WTC11 (cell line): ENCODE data around the gene C1QL1. TPM values are rescaled to one million over a fixed set of nuclear protein-coding genes. Genes with fewer than 3 reads are reported as not detected.

Source experiments
- ATAC-seq: fragments of 200-7000 bp; cut with Tn5 transposase; 2 replicates; pipeline ENCODE4 v1.10.0; 2021; ENCODE audit warnings: mild to moderate bottlenecking, moderate library complexity
- CTCF ChIA-PET: fragments of 300-600 bp; sonication (Branson Sonifier 250); formaldehyde crosslinking; loops from one replicate; lab custom pipeline; 2021; ENCODE audit warnings: antibody characterized with exemption; lab: Charles Lee
- POLR2A ChIA-PET: fragments of 350-600 bp; sonication (Branson Sonifier 250); formaldehyde crosslinking; loops from one replicate; lab custom pipeline; 2021; ENCODE audit warnings: antibody characterized with exemption; lab: Charles Lee
- DNase-seq: peaks from one replicate; pipeline ENCODE4 v3.0.0; 2021; ENCODE audit warnings: low spot score
- H3K27ac Mint-ChIP-seq: 2 replicates; pipeline ENCODE4 v1.8.0; 2021; ENCODE audit warnings: mixed read lengths
- H3K27me3 Mint-ChIP-seq: 2 replicates; pipeline ENCODE4 v1.8.0; 2021; ENCODE audit warnings: low read depth, mild to moderate bottlenecking, moderate library complexity, mixed read lengths
- H3K36me3 Mint-ChIP-seq: 2 replicates; pipeline ENCODE4 v1.8.0; 2021; ENCODE audit warnings: mixed read lengths
- H3K4me1 Mint-ChIP-seq: 2 replicates; pipeline ENCODE4 v1.8.0; 2022; ENCODE audit warnings: mixed read lengths
- H3K4me3 Mint-ChIP-seq: 2 replicates; pipeline ENCODE4 v1.8.0; 2021; ENCODE audit warnings: mild to moderate bottlenecking, moderate library complexity, mixed read lengths
- H3K9me3 Mint-ChIP-seq: 2 replicates; pipeline ENCODE4 v1.8.0; 2021; ENCODE audit warnings: mixed read lengths
- ELF4 ChIP-seq: sonication (generic); formaldehyde crosslinking; IDR thresholded peaks from 2 replicates; pipeline ENCODE4 v1.8.1; 2022; ENCODE audit warnings: low read depth, mild to moderate bottlenecking, moderate library complexity, missing genetic modification reagents
- ESRRA ChIP-seq: sonication (generic); formaldehyde crosslinking; IDR thresholded peaks from 2 replicates; pipeline ENCODE4 v1.8.1; 2022; ENCODE audit warnings: mild to moderate bottlenecking, missing genetic modification reagents, borderline replicate concordance
- ETV6 ChIP-seq: sonication (generic); formaldehyde crosslinking; IDR thresholded peaks from 2 replicates; pipeline ENCODE4 v1.8.1; 2022; ENCODE audit warnings: mild to moderate bottlenecking, missing genetic modification reagents
- GRHL2 ChIP-seq: fragments of 250-450 bp; sonication (Bioruptor Pico); IDR thresholded peaks from 2 replicates; pipeline ENCODE4 v1.8.0; 2022; ENCODE audit warnings: mild to moderate bottlenecking, moderate library complexity; ENCODE audit not compliant: insufficient replicate concordance, severe bottlenecking
- RELA ChIP-seq: sonication (generic); formaldehyde crosslinking; IDR thresholded peaks from 2 replicates; pipeline ENCODE4 v1.8.1; 2022; ENCODE audit warnings: missing genetic modification reagents, mild to moderate bottlenecking, borderline replicate concordance
- SP1 ChIP-seq: sonication (generic); formaldehyde crosslinking; conservative IDR thresholded peaks from 2 replicates; pipeline ENCODE4 v1.8.1; 2022; ENCODE audit warnings: missing genetic modification reagents
- TEAD4 ChIP-seq: sonication (generic); formaldehyde crosslinking; IDR thresholded peaks from 2 replicates; pipeline ENCODE4 v1.8.0; 2022; ENCODE audit warnings: mild to moderate bottlenecking, missing genetic modification reagents
- ZNF219 ChIP-seq: sonication (generic); formaldehyde crosslinking; IDR thresholded peaks from 2 replicates; pipeline ENCODE4 v1.8.0; 2023; ENCODE audit warnings: missing genetic modification reagents, mild to moderate bottlenecking, borderline replicate concordance
- ZNF317 ChIP-seq: sonication (generic); formaldehyde crosslinking; IDR thresholded peaks from 2 replicates; pipeline ENCODE4 v1.8.1; 2023; ENCODE audit warnings: low read depth, mild to moderate bottlenecking, moderate library complexity, missing genetic modification reagents, borderline replicate concordance
- ZNF423 ChIP-seq: fragments of 250-450 bp; sonication (Bioruptor Pico); IDR thresholded peaks from 2 replicates; pipeline ENCODE4 v2.1.2; 2022; ENCODE audit warnings: mild to moderate bottlenecking, moderate library complexity
- total RNA-seq: library from RNA; stranded (reverse); gene quantifications from 3 replicates; pipeline ENCODE4 v1.2.3, GENCODE V29; 2021
- TF ChIP-seq, protein P1 (sequence below): sonication (generic); formaldehyde crosslinking; IDR thresholded peaks from 2 replicates; pipeline ENCODE4 v1.8.0; 2022; ENCODE audit warnings: mild to moderate bottlenecking, missing genetic modification reagents
- TF ChIP-seq, protein P2 (sequence below): sonication (generic); formaldehyde crosslinking; IDR thresholded peaks from 2 replicates; pipeline ENCODE4 v1.8.0; 2022; ENCODE audit warnings: mild to moderate bottlenecking, missing genetic modification reagents
- TF ChIP-seq, protein P3 (sequence below): fragments of 250-450 bp; sonication (Bioruptor Pico); conservative IDR thresholded peaks from 2 replicates; pipeline ENCODE4 v1.9.0; 2021; ENCODE audit warnings: mild to moderate bottlenecking
- TF ChIP-seq, protein P4 (sequence below): sonication (generic); formaldehyde crosslinking; conservative IDR thresholded peaks from 2 replicates; pipeline ENCODE4 v1.8.1; 2022; ENCODE audit warnings: mild to moderate bottlenecking, missing genetic modification reagents
- TF ChIP-seq, protein P5 (sequence below): fragments of 250-450 bp; sonication (Bioruptor Pico); IDR thresholded peaks from 2 replicates; pipeline ENCODE4 v1.9.0; 2021; ENCODE audit warnings: mild to moderate bottlenecking
- TF ChIP-seq, protein P6 (sequence below): sonication (generic); formaldehyde crosslinking; IDR thresholded peaks from 2 replicates; pipeline ENCODE4 v1.8.0; 2022; ENCODE audit warnings: mild to moderate bottlenecking, missing genetic modification reagents
- TF ChIP-seq, protein P7 (sequence below): sonication (generic); formaldehyde crosslinking; IDR thresholded peaks from 2 replicates; pipeline ENCODE4 v1.8.0; 2023; ENCODE audit warnings: missing genetic modification reagents, mild to moderate bottlenecking, borderline replicate concordance

C1QL1 gene
- total RNA-seq, 1 experiment from 2014 or later, result 13.4 TPM

DNA sequence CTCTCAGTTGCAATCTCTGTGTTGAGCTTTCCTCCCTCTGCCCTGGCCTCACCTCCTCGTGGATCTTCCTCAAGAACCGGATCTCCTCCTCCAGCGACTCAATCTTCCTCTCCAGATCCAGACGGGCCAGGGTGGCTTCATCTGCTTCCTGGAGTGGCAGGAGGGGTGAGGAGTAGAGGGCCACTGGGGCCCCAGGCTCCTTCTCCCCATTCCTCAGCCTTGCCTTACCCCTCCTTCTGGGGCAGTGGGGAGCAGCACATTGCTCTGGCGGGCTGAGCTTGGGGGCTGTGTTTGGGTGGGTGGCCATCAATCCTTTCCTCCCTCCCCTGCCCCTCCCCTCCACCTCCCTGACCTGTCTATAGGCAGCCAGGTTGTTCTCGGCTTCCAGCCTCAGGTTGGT is 54.4 kb downstream of the C1QL1 start:
- peaks cover 5% of the 10 kb centered on the region; the same call in 1 of the 2 replicates for H3K4me1 Mint-ChIP-seq
- ChIA-PET CTCF (interaction anchor here (0.6 to 5.2 kb wide), 5 partner anchors 8 to 185 kb away, joined by 4 to 89 read pairs (median 9); partner anchors contain the start of gene C1QL1), POLR2A (no interaction called here)
- DNase-seq (no peak), ATAC-seq (no peak)
- H3K36me3 Mint-ChIP-seq, result no peaks in the 10 kb centered on the region
- H3K27ac Mint-ChIP-seq, result no peak overlapping the region
- peaks cover 39% of the 10 kb centered on the region for H3K27me3 Mint-ChIP-seq
- H3K4me3 Mint-ChIP-seq, result no peak overlapping the region
- no peaks in the 10 kb centered on the region for H3K9me3 Mint-ChIP-seq
- TF ChIP-seq, protein P1, sequence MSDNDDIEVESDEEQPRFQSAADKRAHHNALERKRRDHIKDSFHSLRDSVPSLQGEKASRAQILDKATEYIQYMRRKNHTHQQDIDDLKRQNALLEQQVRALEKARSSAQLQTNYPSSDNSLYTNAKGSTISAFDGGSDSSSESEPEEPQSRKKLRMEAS (CRISPR knock-in tag), result no peak
- TF ChIP-seq, protein P2, sequence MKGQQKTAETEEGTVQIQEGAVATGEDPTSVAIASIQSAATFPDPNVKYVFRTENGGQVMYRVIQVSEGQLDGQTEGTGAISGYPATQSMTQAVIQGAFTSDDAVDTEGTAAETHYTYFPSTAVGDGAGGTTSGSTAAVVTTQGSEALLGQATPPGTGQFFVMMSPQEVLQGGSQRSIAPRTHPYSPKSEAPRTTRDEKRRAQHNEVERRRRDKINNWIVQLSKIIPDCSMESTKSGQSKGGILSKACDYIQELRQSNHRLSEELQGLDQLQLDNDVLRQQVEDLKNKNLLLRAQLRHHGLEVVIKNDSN (CRISPR knock-in tag), result no peak
- TF ChIP-seq ZNF219 (CRISPR knock-in tag), result no peak
- TF ChIP-seq, protein P3, sequence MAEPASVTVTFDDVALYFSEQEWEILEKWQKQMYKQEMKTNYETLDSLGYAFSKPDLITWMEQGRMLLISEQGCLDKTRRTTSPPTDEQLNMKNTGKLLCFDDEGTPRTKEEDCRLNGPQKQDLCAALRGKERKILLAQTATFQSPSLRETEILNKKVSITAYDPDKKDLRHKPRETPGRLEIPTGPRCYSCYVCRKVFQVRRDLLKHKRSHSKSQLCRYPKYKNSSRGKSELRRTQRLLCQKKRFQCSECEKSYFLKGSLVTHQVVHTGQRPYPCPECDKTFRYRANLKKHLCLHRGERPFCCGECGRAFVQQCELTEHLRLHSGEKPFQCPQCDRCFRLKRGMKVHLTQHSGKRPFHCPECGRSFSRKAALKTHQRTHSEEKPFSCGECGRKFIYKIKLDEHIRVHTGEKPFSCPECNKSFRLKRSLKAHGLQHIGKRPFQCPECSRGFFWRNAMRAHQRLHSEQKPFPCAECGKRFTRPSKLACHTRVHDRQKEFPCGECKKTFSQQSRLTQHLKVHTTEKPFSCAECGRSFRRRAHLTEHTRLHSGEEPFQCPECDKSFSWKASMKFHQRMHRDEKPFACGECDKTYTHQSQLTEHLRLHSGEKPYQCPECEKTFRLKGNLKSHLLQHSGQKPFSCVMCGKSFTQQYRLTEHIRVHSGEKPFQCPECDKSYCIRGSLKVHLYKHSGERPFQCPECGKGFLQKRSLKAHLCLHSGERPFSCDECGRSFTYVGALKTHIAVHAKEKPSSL (CRISPR knock-in tag), result no peak
- TF ChIP-seq, protein P4, sequence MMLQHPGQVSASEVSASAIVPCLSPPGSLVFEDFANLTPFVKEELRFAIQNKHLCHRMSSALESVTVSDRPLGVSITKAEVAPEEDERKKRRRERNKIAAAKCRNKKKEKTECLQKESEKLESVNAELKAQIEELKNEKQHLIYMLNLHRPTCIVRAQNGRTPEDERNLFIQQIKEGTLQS (CRISPR knock-in tag), result no peak
- no peak for TF ChIP-seq ELF4 (CRISPR knock-in tag)
- no peak for TF ChIP-seq ZNF423 (CRISPR knock-in tag)
- no peak for TF ChIP-seq TEAD4 (CRISPR knock-in tag)
- TF ChIP-seq GRHL2 (CRISPR knock-in tag), result no peak
- TF ChIP-seq RELA, result no peak
- TF ChIP-seq, protein P5, sequence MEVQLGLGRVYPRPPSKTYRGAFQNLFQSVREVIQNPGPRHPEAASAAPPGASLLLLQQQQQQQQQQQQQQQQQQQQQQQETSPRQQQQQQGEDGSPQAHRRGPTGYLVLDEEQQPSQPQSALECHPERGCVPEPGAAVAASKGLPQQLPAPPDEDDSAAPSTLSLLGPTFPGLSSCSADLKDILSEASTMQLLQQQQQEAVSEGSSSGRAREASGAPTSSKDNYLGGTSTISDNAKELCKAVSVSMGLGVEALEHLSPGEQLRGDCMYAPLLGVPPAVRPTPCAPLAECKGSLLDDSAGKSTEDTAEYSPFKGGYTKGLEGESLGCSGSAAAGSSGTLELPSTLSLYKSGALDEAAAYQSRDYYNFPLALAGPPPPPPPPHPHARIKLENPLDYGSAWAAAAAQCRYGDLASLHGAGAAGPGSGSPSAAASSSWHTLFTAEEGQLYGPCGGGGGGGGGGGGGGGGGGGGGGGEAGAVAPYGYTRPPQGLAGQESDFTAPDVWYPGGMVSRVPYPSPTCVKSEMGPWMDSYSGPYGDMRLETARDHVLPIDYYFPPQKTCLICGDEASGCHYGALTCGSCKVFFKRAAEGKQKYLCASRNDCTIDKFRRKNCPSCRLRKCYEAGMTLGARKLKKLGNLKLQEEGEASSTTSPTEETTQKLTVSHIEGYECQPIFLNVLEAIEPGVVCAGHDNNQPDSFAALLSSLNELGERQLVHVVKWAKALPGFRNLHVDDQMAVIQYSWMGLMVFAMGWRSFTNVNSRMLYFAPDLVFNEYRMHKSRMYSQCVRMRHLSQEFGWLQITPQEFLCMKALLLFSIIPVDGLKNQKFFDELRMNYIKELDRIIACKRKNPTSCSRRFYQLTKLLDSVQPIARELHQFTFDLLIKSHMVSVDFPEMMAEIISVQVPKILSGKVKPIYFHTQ (CRISPR knock-in tag), result no peak
- no peak for TF ChIP-seq ETV6 (CRISPR knock-in tag)
- no peak for TF ChIP-seq ESRRA (CRISPR knock-in tag)
- TF ChIP-seq, protein P6, sequence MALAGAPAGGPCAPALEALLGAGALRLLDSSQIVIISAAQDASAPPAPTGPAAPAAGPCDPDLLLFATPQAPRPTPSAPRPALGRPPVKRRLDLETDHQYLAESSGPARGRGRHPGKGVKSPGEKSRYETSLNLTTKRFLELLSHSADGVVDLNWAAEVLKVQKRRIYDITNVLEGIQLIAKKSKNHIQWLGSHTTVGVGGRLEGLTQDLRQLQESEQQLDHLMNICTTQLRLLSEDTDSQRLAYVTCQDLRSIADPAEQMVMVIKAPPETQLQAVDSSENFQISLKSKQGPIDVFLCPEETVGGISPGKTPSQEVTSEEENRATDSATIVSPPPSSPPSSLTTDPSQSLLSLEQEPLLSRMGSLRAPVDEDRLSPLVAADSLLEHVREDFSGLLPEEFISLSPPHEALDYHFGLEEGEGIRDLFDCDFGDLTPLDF, result no peak
- no peak for TF ChIP-seq SP1 (CRISPR knock-in tag)
- TF ChIP-seq, protein P7, sequence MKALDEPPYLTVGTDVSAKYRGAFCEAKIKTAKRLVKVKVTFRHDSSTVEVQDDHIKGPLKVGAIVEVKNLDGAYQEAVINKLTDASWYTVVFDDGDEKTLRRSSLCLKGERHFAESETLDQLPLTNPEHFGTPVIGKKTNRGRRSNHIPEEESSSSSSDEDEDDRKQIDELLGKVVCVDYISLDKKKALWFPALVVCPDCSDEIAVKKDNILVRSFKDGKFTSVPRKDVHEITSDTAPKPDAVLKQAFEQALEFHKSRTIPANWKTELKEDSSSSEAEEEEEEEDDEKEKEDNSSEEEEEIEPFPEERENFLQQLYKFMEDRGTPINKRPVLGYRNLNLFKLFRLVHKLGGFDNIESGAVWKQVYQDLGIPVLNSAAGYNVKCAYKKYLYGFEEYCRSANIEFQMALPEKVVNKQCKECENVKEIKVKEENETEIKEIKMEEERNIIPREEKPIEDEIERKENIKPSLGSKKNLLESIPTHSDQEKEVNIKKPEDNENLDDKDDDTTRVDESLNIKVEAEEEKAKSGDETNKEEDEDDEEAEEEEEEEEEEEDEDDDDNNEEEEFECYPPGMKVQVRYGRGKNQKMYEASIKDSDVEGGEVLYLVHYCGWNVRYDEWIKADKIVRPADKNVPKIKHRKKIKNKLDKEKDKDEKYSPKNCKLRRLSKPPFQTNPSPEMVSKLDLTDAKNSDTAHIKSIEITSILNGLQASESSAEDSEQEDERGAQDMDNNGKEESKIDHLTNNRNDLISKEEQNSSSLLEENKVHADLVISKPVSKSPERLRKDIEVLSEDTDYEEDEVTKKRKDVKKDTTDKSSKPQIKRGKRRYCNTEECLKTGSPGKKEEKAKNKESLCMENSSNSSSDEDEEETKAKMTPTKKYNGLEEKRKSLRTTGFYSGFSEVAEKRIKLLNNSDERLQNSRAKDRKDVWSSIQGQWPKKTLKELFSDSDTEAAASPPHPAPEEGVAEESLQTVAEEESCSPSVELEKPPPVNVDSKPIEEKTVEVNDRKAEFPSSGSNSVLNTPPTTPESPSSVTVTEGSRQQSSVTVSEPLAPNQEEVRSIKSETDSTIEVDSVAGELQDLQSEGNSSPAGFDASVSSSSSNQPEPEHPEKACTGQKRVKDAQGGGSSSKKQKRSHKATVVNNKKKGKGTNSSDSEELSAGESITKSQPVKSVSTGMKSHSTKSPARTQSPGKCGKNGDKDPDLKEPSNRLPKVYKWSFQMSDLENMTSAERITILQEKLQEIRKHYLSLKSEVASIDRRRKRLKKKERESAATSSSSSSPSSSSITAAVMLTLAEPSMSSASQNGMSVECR (CRISPR knock-in tag), result no peak
- TF ChIP-seq ZNF317 (CRISPR knock-in tag), result no peak
